ENCODE results near the gene CNKSR1.

Gene CNKSR1

GRCh38 chr1:26184883-26185282, 7.6 kb downstream of the CNKSR1 start:
- DNase-seq, result no peak

GRCh38 chr1:26187882-26188281, 10.6 kb downstream of the CNKSR1 start:
- DNase-seq, result no peak

GRCh38 chr1:26188477-26188876, 11.2 kb downstream of the CNKSR1 start:
- no peak for DNase-seq

GRCh38 chr1:26189331-26189730, 12.0 kb downstream of the CNKSR1 start:
- DNase-seq, result no peak

GRCh38 chr1:26189751-26190275, 12.5 kb downstream of the CNKSR1 start:
- no peak for DNase-seq

- peak in 1 of 2 donors; percentile 35 for DNase-seq
Observed at GRCh38 chr1:26190373-26190987, 13.2 kb downstream of the CNKSR1 start, which contains the start of gene CATSPER4. TSS of gene CATSPER4 (plus strand) at chr1:26190602. CDS start at chr1:26190628, 26 bp downstream.

GRCh38 chr1:26191739-26192138, 14.4 kb downstream of the CNKSR1 start:
- no peak for DNase-seq

- no peak for DNase-seq
Observed at GRCh38 chr1:26195805-26196204, 18.5 kb downstream of the CNKSR1 start.

GRCh38 chr1:26197301-26197700, 20.0 kb downstream of the CNKSR1 start:
- no peak for DNase-seq

GRCh38 chr1:26197813-26198212, 20.5 kb downstream of the CNKSR1 start:
- no peak for DNase-seq

- DNase-seq, result no peak
Observed at GRCh38 chr1:26200413-26200812, 23.1 kb downstream of the CNKSR1 start.

- DNase-seq, result no peak
Observed at GRCh38 chr1:26203642-26204318, 26.5 kb downstream of the CNKSR1 start.

- DNase-seq, result no peak
Observed at GRCh38 chr1:26210147-26210870, 33.0 kb downstream of the CNKSR1 start.

GRCh38 chr1:26212726-26213125, 35.4 kb downstream of the CNKSR1 start:
- DNase-seq, result no peak

- DNase-seq, result no peak
Observed at GRCh38 chr1:26213335-26213905, 36.1 kb downstream of the CNKSR1 start.

- DNase-seq, result no peak
Observed at GRCh38 chr1:26215246-26215645, 38.0 kb downstream of the CNKSR1 start.

GRCh38 chr1:26218906-26219494, 41.7 kb downstream of the CNKSR1 start:
- no peak for DNase-seq

- DNase-seq, result no peak
Observed at GRCh38 chr1:26220199-26220912, 43.1 kb downstream of the CNKSR1 start.

- DNase-seq, result no peak
Observed at GRCh38 chr1:26221094-26221493, 43.8 kb downstream of the CNKSR1 start.

GRCh38 chr1:26224606-26225005, 47.3 kb downstream of the CNKSR1 start:
- no peak for DNase-seq

GRCh38 chr1:26225033-26225831, 47.9 kb downstream of the CNKSR1 start:
- peak; percentile 48 to 50 for DNase-seq
